Lung (tissue), 12 donors: ENCODE data around the gene NRG4. TPM values are rescaled to one million over a fixed set of nuclear protein-coding genes. Genes with fewer than 3 reads are reported as not detected.

Source experiments
- ATAC-seq: fragments of 200-7000 bp; cut with Tn5 transposase; one replicate; pipeline ENCODE4 v1.9.1; 2020; ENCODE audit warnings: moderate number of reproducible peaks; ENCODE audit not compliant: insufficient read depth, low FRiP score
- DNase-seq, 3 donors: peaks; one replicate each; pipeline ENCODE4 v3.0.0-alpha.2; 2013 to 2017
- H3K27ac ChIP-seq, 2 donors: one replicate each; pipeline ENCODE4 v1.5.1; 2013; ENCODE audit warnings: mild to moderate bottlenecking in 2 of 2, moderate library complexity in 2 of 2, control low read depth in 1 of 2, inconsistent platforms in 1 of 2, low read depth in 1 of 2, low read length in 1 of 2
- H3K27me3 ChIP-seq, 3 donors: one replicate each; pipeline ENCODE4 v1.5.1; 2013; ENCODE audit warnings: low read length in 2 of 3; ENCODE audit not compliant: control insufficient read depth in 3 of 3, insufficient read depth in 3 of 3
- H3K36me3 ChIP-seq, 4 donors: one replicate each; pipeline ENCODE4 v1.5.1; 2013; ENCODE audit warnings: low read length in 4 of 4, mild to moderate bottlenecking in 1 of 4, moderate library complexity in 1 of 4; ENCODE audit not compliant: control insufficient read depth in 4 of 4, insufficient read depth in 4 of 4
- H3K4me1 ChIP-seq, 5 donors: one replicate each; pipeline ENCODE4 v1.5.1; 2013; ENCODE audit warnings: low read length in 5 of 5, mild to moderate bottlenecking in 2 of 5, moderate library complexity in 1 of 5; ENCODE audit not compliant: control insufficient read depth in 5 of 5, insufficient read depth in 5 of 5
- H3K4me3 ChIP-seq: one replicate; pipeline ENCODE4 v1.5.1; 2013; ENCODE audit warnings: mild to moderate bottlenecking, control low read depth, moderate library complexity
- H3K9ac ChIP-seq, 2 donors: one replicate each; pipeline ENCODE4 v1.5.1; 2013; ENCODE audit warnings: low read length in 2 of 2, control low read depth in 1 of 2; ENCODE audit not compliant: insufficient read depth in 1 of 2
- H3K9me3 ChIP-seq, 4 donors: one replicate each; pipeline ENCODE4 v1.5.1; 2013; ENCODE audit warnings: low read length in 3 of 4, mild to moderate bottlenecking in 1 of 4, moderate library complexity in 1 of 4; ENCODE audit not compliant: control insufficient read depth in 4 of 4, insufficient read depth in 3 of 4
- WGBS, 2 donors: extraction: QIAGEN DNeasy Blood & Tissue Kit; methylation state at CpG; one replicate each; pipeline ENCODE4 v1.1.7; 2013; 5-methylcytosine and 5-hydroxymethylcytosine counted together
- polyA plus RNA-seq, 2 donors: library from polyadenylated mRNA; stranded (reverse); fragments of 200-250 nt; gene quantifications; one replicate each; pipeline ENCODE4 v1.2.1, GENCODE V29; 2013
- total RNA-seq, 2 donors: library from RNA; depleted of rRNA in 1 of 2; stranded (reverse); fragments of >200 nt in 1 of 2; gene quantifications; one replicate each; pipeline ENCODE4 v1.2.1, GENCODE V29; 2014 to 2021
- TF ChIP-seq, protein P1 (sequence below): IDR thresholded peaks from 2 replicates; pipeline ENCODE4 v1.5.1; 2012; ENCODE audit warnings: mild to moderate bottlenecking; ENCODE audit errors: control extremely low read depth, extremely low read depth
- donor health status: control.
- donor health status: control.
- donor health status: Bipolar disorder and iron deficiency.
- donor health status: healthy.
- donor health status: DM: yes; HTN: yes; CAD: no.

The NRG4 gene
- total and polyA plus RNA-seq, 4 donors, result 0.65 to 4.8 (median 2.7) TPM

GRCh38 chr15:75902129-75902557 lies 110.1 kb downstream of the NRG4 start:
- Histone ChIP-seq H3K27ac (no peak overlapping the region), H3K36me3 (peaks cover 0 to 16% (median 4%) of the 10 kb centered on the region in 4 donors), H3K27me3 (no peaks in the 10 kb centered on the region), H3K9ac (no peak overlapping the region), H3K9me3 (peaks cover 0 to 3% (median 0%) of the 10 kb centered on the region in 4 donors), H3K4me1 (peaks cover 0 to 3% (median 0%) of the 10 kb centered on the region in 5 donors), H3K4me3 (no peak overlapping the region)
- no peak for ATAC-seq
- 23 to 48% methylated on average over 8 of the region's 8 CpGs for WGBS, 2 donors
- peak in 1 of 3 donors; percentile 18 for DNase-seq
- TF ChIP-seq, protein P1, sequence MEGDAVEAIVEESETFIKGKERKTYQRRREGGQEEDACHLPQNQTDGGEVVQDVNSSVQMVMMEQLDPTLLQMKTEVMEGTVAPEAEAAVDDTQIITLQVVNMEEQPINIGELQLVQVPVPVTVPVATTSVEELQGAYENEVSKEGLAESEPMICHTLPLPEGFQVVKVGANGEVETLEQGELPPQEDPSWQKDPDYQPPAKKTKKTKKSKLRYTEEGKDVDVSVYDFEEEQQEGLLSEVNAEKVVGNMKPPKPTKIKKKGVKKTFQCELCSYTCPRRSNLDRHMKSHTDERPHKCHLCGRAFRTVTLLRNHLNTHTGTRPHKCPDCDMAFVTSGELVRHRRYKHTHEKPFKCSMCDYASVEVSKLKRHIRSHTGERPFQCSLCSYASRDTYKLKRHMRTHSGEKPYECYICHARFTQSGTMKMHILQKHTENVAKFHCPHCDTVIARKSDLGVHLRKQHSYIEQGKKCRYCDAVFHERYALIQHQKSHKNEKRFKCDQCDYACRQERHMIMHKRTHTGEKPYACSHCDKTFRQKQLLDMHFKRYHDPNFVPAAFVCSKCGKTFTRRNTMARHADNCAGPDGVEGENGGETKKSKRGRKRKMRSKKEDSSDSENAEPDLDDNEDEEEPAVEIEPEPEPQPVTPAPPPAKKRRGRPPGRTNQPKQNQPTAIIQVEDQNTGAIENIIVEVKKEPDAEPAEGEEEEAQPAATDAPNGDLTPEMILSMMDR, result no peak

- H3K27ac ChIP-seq, result no peak overlapping the region
- H3K9me3 ChIP-seq, result peaks cover 0 to 3% (median 0%) of the 10 kb centered on the region in 4 donors
- peaks cover 0 to 3% (median 0%) of the 10 kb centered on the region in 5 donors for H3K4me1 ChIP-seq
- H3K27me3 ChIP-seq, result no peaks in the 10 kb centered on the region
- no peak overlapping the region for H3K4me3 ChIP-seq
- no peak for DNase-seq
- TF ChIP-seq, protein P1, result no peak
- no peak overlapping the region for H3K9ac ChIP-seq
- no peak for ATAC-seq
- H3K36me3 ChIP-seq, result peaks cover 0 to 9% (median 4%) of the 10 kb centered on the region in 4 donors
Observed at GRCh38 chr15:75900577-75900976, 111.6 kb downstream of the NRG4 start.

DNA sequence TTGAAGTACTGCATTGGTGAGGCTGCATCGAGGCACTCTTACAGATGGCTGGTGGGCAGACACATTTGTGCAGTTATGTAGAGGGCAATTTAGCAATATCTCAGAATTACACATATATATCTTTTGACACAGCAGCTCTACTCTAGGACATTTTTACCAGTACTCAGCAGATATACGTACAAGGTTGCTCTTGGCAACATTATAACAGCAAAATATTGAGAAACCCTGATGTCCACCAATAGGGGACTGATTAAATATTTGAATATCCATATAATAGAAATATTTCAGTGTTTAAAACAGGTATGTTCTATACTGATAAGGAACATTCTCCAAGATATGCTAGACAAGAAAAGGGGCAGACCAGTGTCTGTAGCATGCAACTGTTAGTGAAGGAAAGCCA lies 116.5 kb downstream of the NRG4 start:
- no peak for DNase-seq
- ATAC-seq, result no peak
- peaks cover 0 to 20% (median 2%) of the 10 kb centered on the region in 4 donors for H3K36me3 ChIP-seq
- TF ChIP-seq, protein P1, result no peak
- H3K4me1 ChIP-seq, result peaks cover 0 to 3% (median 0%) of the 10 kb centered on the region in 5 donors
- WGBS, 2 donors, result 61 to 73% methylated on average over 2 of the region's 2 CpGs
- no peak overlapping the region for H3K9ac ChIP-seq
- no peak overlapping the region for H3K27ac ChIP-seq
- no peak overlapping the region for H3K4me3 ChIP-seq
- no peaks in the 10 kb centered on the region for H3K9me3 ChIP-seq
- H3K27me3 ChIP-seq, result no peaks in the 10 kb centered on the region

DNA sequence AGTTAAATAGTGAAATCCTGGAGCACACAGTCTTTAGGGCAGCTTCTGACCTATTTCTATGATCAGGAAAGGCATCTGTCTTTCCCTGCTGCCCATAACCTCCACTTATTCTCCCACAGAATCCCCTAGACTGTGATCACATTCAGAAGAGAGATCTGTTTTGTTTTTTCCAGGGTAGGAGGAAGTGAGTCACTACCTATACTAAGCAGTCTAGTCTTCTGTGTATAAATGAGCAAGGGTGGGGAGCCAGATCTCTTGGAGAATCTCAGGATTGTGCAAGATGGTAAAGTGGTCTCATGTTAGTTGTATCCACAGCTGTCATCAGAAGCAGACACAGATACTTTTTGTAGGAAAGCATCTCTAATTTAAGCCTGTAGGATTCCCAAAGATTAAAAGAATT lies 120.3 kb downstream of the NRG4 start:
- H3K27me3 ChIP-seq, result no peaks in the 10 kb centered on the region
- no peak overlapping the region for H3K4me3 ChIP-seq
- H3K4me1 ChIP-seq, result peaks cover 0 to 3% (median 0%) of the 10 kb centered on the region in 5 donors
- H3K36me3 ChIP-seq, result peaks cover 0 to 21% (median 1%) of the 10 kb centered on the region in 4 donors
- H3K9ac ChIP-seq, result no peak overlapping the region
- TF ChIP-seq, protein P1, result no peak
- H3K27ac ChIP-seq, result no peak overlapping the region
- no peaks in the 10 kb centered on the region for H3K9me3 ChIP-seq
- ATAC-seq (no peak), DNase-seq (no peak)
